Uterus (tissue), 2 donors: ENCODE results near the gene NIT2.

Source experiments
- POLR2A ChIP-seq, 2 donors: fragments of 450-650 bp; IDR thresholded peaks; one replicate each; pipeline ENCODE4 v1.6.1; 2016; ENCODE audit warnings: antibody characterized with exemption in 2 of 2, mild to moderate bottlenecking in 1 of 2, moderate library complexity in 1 of 2
- TF ChIP-seq, protein P1 (sequence below), 4 experiments: fragments of 200-600 bp in 2 of 4; fragments of 450-650 bp in 2 of 4; sonication (generic) in 2 of 4; IDR thresholded peaks; one replicate each; pipeline ENCODE4 v1.5.1; 2016 to 2019; ENCODE audit warnings: antibody characterized with exemption in 4 of 4, mild to moderate bottlenecking in 2 of 4, moderate library complexity in 1 of 4

DNA sequence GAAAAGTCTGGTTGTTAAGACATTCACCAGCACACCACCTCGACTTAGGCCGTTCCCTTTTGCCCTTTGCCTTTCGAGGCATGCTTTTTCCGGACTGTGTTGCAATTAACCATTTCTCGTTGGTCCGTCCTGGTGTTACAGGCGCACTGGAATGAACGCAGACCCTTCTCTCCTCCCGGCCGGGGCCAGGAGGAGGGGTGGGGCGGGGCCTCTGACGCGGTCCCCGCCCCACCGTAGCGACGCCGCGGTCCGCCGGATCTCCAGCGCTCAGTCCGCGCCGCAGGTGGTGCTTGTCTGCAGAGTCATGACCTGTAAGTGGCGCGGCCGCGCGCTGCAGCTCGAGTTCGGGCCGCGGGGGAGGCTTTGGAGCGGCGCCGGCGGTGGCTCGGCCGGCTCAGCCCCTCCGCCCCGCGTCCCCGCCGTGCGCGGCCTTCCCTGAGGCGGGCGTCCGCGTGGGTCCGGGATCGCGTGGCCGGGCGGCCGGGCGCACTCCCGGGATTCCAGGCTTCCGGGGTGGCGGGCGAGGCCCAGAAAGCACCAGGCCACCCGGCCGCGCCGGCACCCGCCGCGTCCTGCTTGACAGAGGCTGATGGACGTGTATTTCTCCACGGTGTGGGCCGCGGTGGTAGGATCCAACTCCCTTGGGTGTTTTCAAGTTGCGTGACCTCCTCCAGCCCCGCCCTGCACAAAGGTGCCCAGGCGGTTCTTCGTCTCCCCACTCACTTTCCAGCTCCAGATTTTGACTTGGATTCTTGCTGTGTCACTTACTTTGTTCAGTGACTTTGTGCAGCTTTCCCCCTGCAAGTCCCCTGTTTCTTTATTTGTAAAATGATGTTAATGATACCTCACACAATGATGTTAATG, at the start of gene NIT2:
- TF ChIP-seq, protein P1, sequence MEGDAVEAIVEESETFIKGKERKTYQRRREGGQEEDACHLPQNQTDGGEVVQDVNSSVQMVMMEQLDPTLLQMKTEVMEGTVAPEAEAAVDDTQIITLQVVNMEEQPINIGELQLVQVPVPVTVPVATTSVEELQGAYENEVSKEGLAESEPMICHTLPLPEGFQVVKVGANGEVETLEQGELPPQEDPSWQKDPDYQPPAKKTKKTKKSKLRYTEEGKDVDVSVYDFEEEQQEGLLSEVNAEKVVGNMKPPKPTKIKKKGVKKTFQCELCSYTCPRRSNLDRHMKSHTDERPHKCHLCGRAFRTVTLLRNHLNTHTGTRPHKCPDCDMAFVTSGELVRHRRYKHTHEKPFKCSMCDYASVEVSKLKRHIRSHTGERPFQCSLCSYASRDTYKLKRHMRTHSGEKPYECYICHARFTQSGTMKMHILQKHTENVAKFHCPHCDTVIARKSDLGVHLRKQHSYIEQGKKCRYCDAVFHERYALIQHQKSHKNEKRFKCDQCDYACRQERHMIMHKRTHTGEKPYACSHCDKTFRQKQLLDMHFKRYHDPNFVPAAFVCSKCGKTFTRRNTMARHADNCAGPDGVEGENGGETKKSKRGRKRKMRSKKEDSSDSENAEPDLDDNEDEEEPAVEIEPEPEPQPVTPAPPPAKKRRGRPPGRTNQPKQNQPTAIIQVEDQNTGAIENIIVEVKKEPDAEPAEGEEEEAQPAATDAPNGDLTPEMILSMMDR (IDR thresholded peaks at IDR 0.05): no peak
- TF ChIP-seq POLR2A (IDR thresholded peaks at IDR 0.05): peak; percentile 19 to 65
